SKM-1 treated with dmso at 0.1 percent for 144 hours (cell line): Measurements from ENCODE around the gene HOXA7.

Experiments
- DNase-seq: peaks from one replicate; lab custom pipeline; 2025; ENCODE audit not compliant: unreplicated experiment; lab: John Stamatoyannopoulos, UW

The HOXA7 gene

GRCh38 chr7:27148031-27148755 lies 8.3 kb downstream of the HOXA7 start:
- DNase-seq, result no peak

- DNase-seq, result no peak
Measured at GRCh38 chr7:27147199-27148030, 9.1 kb downstream of the HOXA7 start, which contains the start of gene HOXA6. HOXA6 (minus strand) TSS chr7:27147774; CDS start chr7:27147749, 25 bp downstream.

GRCh38 chr7:27146491-27147198 lies 9.8 kb downstream of the HOXA7 start:
- DNase-seq, result no peak

- no peak for DNase-seq
Measured at GRCh38 chr7:27145914-27146412, 10.5 kb downstream of the HOXA7 start.

- DNase-seq, result no peak
Measured at GRCh38 chr7:27145165-27145913, 11.1 kb downstream of the HOXA7 start.

GRCh38 chr7:27144781-27145164 lies 11.7 kb downstream of the HOXA7 start:
- DNase-seq, result no peak

- DNase-seq, result no peak
Measured at GRCh38 chr7:27143950-27144780, 12.3 kb downstream of the HOXA7 start.

GRCh38 chr7:27143023-27143949 lies 13.2 kb downstream of the HOXA7 start, which contains the start of gene HOXA5:
HOXA5 (minus strand) TSS chr7:27143681; CDS start chr7:27143607, 74 bp downstream.
- no peak for DNase-seq

GRCh38 chr7:27142580-27143022 lies 13.9 kb downstream of the HOXA7 start:
- no peak for DNase-seq

- DNase-seq, result no peak
Measured at GRCh38 chr7:27141923-27142579, 14.4 kb downstream of the HOXA7 start.

GRCh38 chr7:27141137-27141922 lies 15.1 kb downstream of the HOXA7 start:
- no peak for DNase-seq

GRCh38 chr7:27140126-27140857 lies 16.2 kb downstream of the HOXA7 start:
- no peak for DNase-seq

GRCh38 chr7:27139334-27140125 lies 16.9 kb downstream of the HOXA7 start:
- DNase-seq, result no peak

GRCh38 chr7:27138985-27139333 lies 17.5 kb downstream of the HOXA7 start:
- no peak for DNase-seq

- DNase-seq, result no peak
Measured at GRCh38 chr7:27138472-27138871, 18.0 kb downstream of the HOXA7 start.
